BLaER1 (cell line): ENCODE measurements around the gene SLC4A2.

ENCODE experiments used
- H3K27ac ChIP-seq: shearing (Covaris generic); formaldehyde crosslinking; 2 replicates; pipeline ENCODE4 v1.8.1; 2022
- H3K27me3 ChIP-seq: shearing (Covaris generic); formaldehyde crosslinking; 2 replicates; pipeline ENCODE4 v1.8.1; 2022
- H3K36me3 ChIP-seq: shearing (Covaris generic); formaldehyde crosslinking; 2 replicates; pipeline ENCODE4 v1.8.1; 2022
- H3K4me1 ChIP-seq: shearing (Covaris generic); formaldehyde crosslinking; 2 replicates; pipeline ENCODE4 v1.8.1; 2022
- H3K4me2 ChIP-seq: shearing (Covaris generic); formaldehyde crosslinking; 2 replicates; pipeline ENCODE4 v1.8.1; 2022
- H3K4me3 ChIP-seq: shearing (Covaris generic); formaldehyde crosslinking; 2 replicates; pipeline ENCODE4 v1.8.1; 2022
- H3K9ac ChIP-seq: shearing (Covaris generic); formaldehyde crosslinking; 2 replicates; pipeline ENCODE4 v1.8.1; 2022
- H3K9me3 ChIP-seq: shearing (Covaris generic); formaldehyde crosslinking; 2 replicates; pipeline ENCODE4 v1.8.1; 2022
- H4K20me1 ChIP-seq: shearing (Covaris generic); formaldehyde crosslinking; 2 replicates; pipeline ENCODE4 v1.8.1; 2022
- Cebpa-rat ChIP-seq: shearing (Covaris generic); IDR thresholded peaks from 2 replicates; pipeline ENCODE4 v1.8.1; 2022

SLC4A2 gene

GRCh38 chr7:151062111-151062398 is 2.7 kb downstream of the SLC4A2 start:
- H3K4me3 ChIP-seq: no peak overlapping the region
- H4K20me1 ChIP-seq: peaks cover 59% of the 10 kb centered on the region
- H3K4me1 ChIP-seq: peaks cover 38% of the 10 kb centered on the region
- no peaks in the 10 kb centered on the region for H3K9me3 ChIP-seq
- peak overlapping the region; percentile 87; the same call in 1 of the 2 replicates for H3K9ac ChIP-seq
- peak overlapping the region; percentile 84; the same call in 1 of the 2 replicates for H3K27ac ChIP-seq
- no peaks in the 10 kb centered on the region for H3K27me3 ChIP-seq
- H3K4me2 ChIP-seq: peak overlapping the region; percentile 96
- H3K36me3 ChIP-seq: peaks cover 51% of the 10 kb centered on the region
- TF ChIP-seq Cebpa-rat: no peak

- no peak for TF ChIP-seq Cebpa-rat
- no peak overlapping the region for H3K4me3 ChIP-seq
- H3K9me3 ChIP-seq: no peaks in the 10 kb centered on the region
- H3K4me1 ChIP-seq: peaks cover 33% of the 10 kb centered on the region
- no peak overlapping the region for H3K4me2 ChIP-seq
- H3K27ac ChIP-seq: no peak overlapping the region
- peaks cover 59% of the 10 kb centered on the region for H4K20me1 ChIP-seq
- no peaks in the 10 kb centered on the region for H3K27me3 ChIP-seq
- H3K9ac ChIP-seq: no peak overlapping the region
- peaks cover 57% of the 10 kb centered on the region for H3K36me3 ChIP-seq
Measured at GRCh38 chr7:151062399-151063211, 3.2 kb downstream of the SLC4A2 start.

GRCh38 chr7:151063212-151063561 is 3.8 kb downstream of the SLC4A2 start:
- peaks cover 64% of the 10 kb centered on the region for H4K20me1 ChIP-seq
- no peak overlapping the region for H3K4me3 ChIP-seq
- TF ChIP-seq Cebpa-rat: no peak

GRCh38 chr7:151064454-151064853 is 5.1 kb downstream of the SLC4A2 start:
- Histone ChIP-seq H3K4me2 (no peak overlapping the region), H3K27ac (no peak overlapping the region), H3K9me3 (no peaks in the 10 kb centered on the region), H3K4me3 (no peak overlapping the region), H3K4me1 (peaks cover 22% of the 10 kb centered on the region), H4K20me1 (peaks cover 64% of the 10 kb centered on the region), H3K9ac (no peak overlapping the region), H3K27me3 (no peaks in the 10 kb centered on the region), H3K36me3 (peaks cover 75% of the 10 kb centered on the region)
- no peak for TF ChIP-seq Cebpa-rat

More at GRCh38 chr7:151063212-151063561, 3.8 kb downstream of the SLC4A2 start:
- H3K27ac ChIP-seq: no peak overlapping the region
- H3K9me3 ChIP-seq: no peaks in the 10 kb centered on the region
- no peaks in the 10 kb centered on the region for H3K27me3 ChIP-seq
- H3K4me2 ChIP-seq: no peak overlapping the region
- H3K36me3 ChIP-seq: peaks cover 62% of the 10 kb centered on the region
- no peak overlapping the region for H3K9ac ChIP-seq
- peaks cover 32% of the 10 kb centered on the region for H3K4me1 ChIP-seq

- no peak overlapping the region for H3K27ac ChIP-seq
- H3K9ac ChIP-seq: no peak overlapping the region
- no peaks in the 10 kb centered on the region for H3K9me3 ChIP-seq
- H4K20me1 ChIP-seq: peaks cover 64% of the 10 kb centered on the region
- H3K4me2 ChIP-seq: no peak overlapping the region
- H3K4me1 ChIP-seq: peaks cover 22% of the 10 kb centered on the region
- no peak overlapping the region for H3K4me3 ChIP-seq
- no peaks in the 10 kb centered on the region for H3K27me3 ChIP-seq
- no peak for TF ChIP-seq Cebpa-rat
- peaks cover 80% of the 10 kb centered on the region for H3K36me3 ChIP-seq
Measured at GRCh38 chr7:151064993-151065392, 5.6 kb downstream of the SLC4A2 start.

GRCh38 chr7:151065516-151065915 is 6.1 kb downstream of the SLC4A2 start:
- Histone ChIP-seq H4K20me1 (peaks cover 59% of the 10 kb centered on the region), H3K36me3 (peaks cover 86% of the 10 kb centered on the region), H3K9ac (no peak overlapping the region), H3K4me1 (peaks cover 19% of the 10 kb centered on the region), H3K4me2 (no peak overlapping the region), H3K9me3 (no peaks in the 10 kb centered on the region), H3K27me3 (no peaks in the 10 kb centered on the region), H3K27ac (no peak overlapping the region), H3K4me3 (no peak overlapping the region)
- no peak for TF ChIP-seq Cebpa-rat

- Histone ChIP-seq H3K9me3 (no peaks in the 10 kb centered on the region), H3K27me3 (no peaks in the 10 kb centered on the region), H3K27ac (no peak overlapping the region), H3K4me2 (no peak overlapping the region), H4K20me1 (peaks cover 56% of the 10 kb centered on the region), H3K4me1 (peaks cover 10% of the 10 kb centered on the region), H3K9ac (no peak overlapping the region), H3K36me3 (peaks cover 95% of the 10 kb centered on the region), H3K4me3 (no peak overlapping the region)
- TF ChIP-seq Cebpa-rat: no peak
Measured at GRCh38 chr7:151066273-151066974, 7.0 kb downstream of the SLC4A2 start.

GRCh38 chr7:151068069-151068773 is 8.8 kb downstream of the SLC4A2 start:
- Histone ChIP-seq H3K4me2 (no peak overlapping the region), H4K20me1 (peaks cover 41% of the 10 kb centered on the region), H3K4me3 (no peak overlapping the region), H3K27ac (no peak overlapping the region), H3K9ac (no peak overlapping the region), H3K27me3 (no peaks in the 10 kb centered on the region), H3K9me3 (no peaks in the 10 kb centered on the region), H3K4me1 (no peaks in the 10 kb centered on the region), H3K36me3 (peaks cover 100% of the 10 kb centered on the region)
- TF ChIP-seq Cebpa-rat: no peak

- Histone ChIP-seq H3K27me3 (no peaks in the 10 kb centered on the region), H3K36me3 (peaks cover 100% of the 10 kb centered on the region), H4K20me1 (peaks cover 42% of the 10 kb centered on the region), H3K4me3 (no peak overlapping the region), H3K4me1 (no peaks in the 10 kb centered on the region), H3K9ac (no peak overlapping the region), H3K9me3 (no peaks in the 10 kb centered on the region), H3K4me2 (no peak overlapping the region), H3K27ac (no peak overlapping the region)
- TF ChIP-seq Cebpa-rat: no peak
Measured at GRCh38 chr7:151069841-151070573, 10.6 kb downstream of the SLC4A2 start.
